Ishikawa (cell line): ENCODE measurements around the gene NR6A1.

ENCODE experiments used
- CEBPB ChIP-seq: IDR thresholded peaks from 2 replicates; pipeline ENCODE4 v1.6.1; 2012
- CREB1 ChIP-seq: IDR thresholded peaks from 2 replicates; pipeline ENCODE4 v1.6.1; 2012; ENCODE audit warnings: low read depth
- EGR1 ChIP-seq: IDR thresholded peaks from 2 replicates; pipeline ENCODE4 v1.6.1; 2012
- EP300 ChIP-seq: IDR thresholded peaks from 2 replicates; pipeline ENCODE4 v1.6.1; 2012; ENCODE audit warnings: borderline replicate concordance
- FOXM1 ChIP-seq: IDR thresholded peaks from 2 replicates; pipeline ENCODE4 v1.6.1; 2012; ENCODE audit warnings: low read depth, borderline replicate concordance
- MAX ChIP-seq: IDR thresholded peaks from 2 replicates; pipeline ENCODE4 v1.6.1; 2012
- NFIC ChIP-seq: IDR thresholded peaks from 2 replicates; pipeline ENCODE4 v1.6.1; 2012
- RAD21 ChIP-seq: IDR thresholded peaks from 2 replicates; pipeline ENCODE4 v1.6.1; 2012; ENCODE audit warnings: low read depth
- REST ChIP-seq: IDR thresholded peaks from 2 replicates; pipeline ENCODE4 v1.6.1; 2012; ENCODE audit warnings: low read depth, mild to moderate bottlenecking
- TAF1 ChIP-seq: IDR thresholded peaks from 2 replicates; pipeline ENCODE4 v1.6.1; 2012; ENCODE audit warnings: low read depth, mild to moderate bottlenecking
- TCF12 ChIP-seq: IDR thresholded peaks from 2 replicates; pipeline ENCODE4 v1.6.1; 2012; ENCODE audit warnings: low read depth
- TEAD4 ChIP-seq: IDR thresholded peaks from 2 replicates; pipeline ENCODE4 v1.6.1; 2012
- USF1 ChIP-seq: IDR thresholded peaks from 2 replicates; pipeline ENCODE4 v1.6.1; 2012
- YY1 ChIP-seq: IDR thresholded peaks from 2 replicates; pipeline ENCODE4 v1.6.1; 2012; ENCODE audit warnings: low read depth
- ZBTB7A ChIP-seq: IDR thresholded peaks from 2 replicates; pipeline ENCODE4 v1.6.1; 2012; ENCODE audit warnings: low read depth

Gene NR6A1

GRCh38 chr9:124552273-124552605, 218.9 kb downstream of the NR6A1 start:
- no peak for TF ChIP-seq TCF12
- TF ChIP-seq REST: no peak
- no peak for TF ChIP-seq MAX
- no peak for TF ChIP-seq YY1
- no peak for TF ChIP-seq FOXM1
- no peak for TF ChIP-seq NFIC
- TF ChIP-seq RAD21: no peak
- no peak for TF ChIP-seq ZBTB7A
- no peak for TF ChIP-seq USF1
- TF ChIP-seq EP300: no peak
- no peak for TF ChIP-seq TEAD4
- TF ChIP-seq CREB1: no peak
- TF ChIP-seq EGR1: no peak
- TF ChIP-seq CEBPB: no peak
- no peak for TF ChIP-seq TAF1

GRCh38 chr9:124551472-124552272, 219.4 kb downstream of the NR6A1 start:
- TF ChIP-seq YY1: no peak
- TF ChIP-seq TEAD4: no peak
- peak; percentile 85 for TF ChIP-seq RAD21
- TF ChIP-seq REST: no peak
- no peak for TF ChIP-seq EP300

- TF ChIP-seq TAF1 (no peak), YY1 (no peak), FOXM1 (no peak), EGR1 (no peak), REST (no peak), ZBTB7A (no peak), RAD21 (no peak), TEAD4 (no peak), NFIC (no peak), USF1 (no peak), CEBPB (no peak)
Observed at GRCh38 chr9:124550072-124550471, 221.0 kb downstream of the NR6A1 start.

- TF ChIP-seq TCF12: no peak
- no peak for TF ChIP-seq NFIC
- no peak for TF ChIP-seq YY1
- TF ChIP-seq REST: no peak
- TF ChIP-seq MAX: no peak
- no peak for TF ChIP-seq CREB1
- no peak for TF ChIP-seq CEBPB
- TF ChIP-seq TAF1: no peak
- TF ChIP-seq FOXM1: no peak
- no peak for TF ChIP-seq USF1
- TF ChIP-seq EGR1: no peak
- TF ChIP-seq EP300: no peak
- TF ChIP-seq RAD21: no peak
Observed at GRCh38 chr9:124549016-124549415, 222.1 kb downstream of the NR6A1 start.
